ENCODE data around the gene SCUBE2.

SCUBE2 gene

GRCh38 chr11:9091044-9091922 lies at the start of gene SCUBE2:
Gene SCUBE2, minus strand, starts transcription at chr11:9091599. Its CDS starts 71 bp downstream, at chr11:9091528.
- no peak for DNase-seq (ENCODE audit: low read depth)
- peak within 1 kb of the TSS; percentile 53 for H3K4me3 ChIP-seq (ENCODE audit: low read depth, low read length)

GRCh38 chr11:9141186-9141585 lies 49.8 kb upstream of the SCUBE2 start:
- DNase-seq (ENCODE audit: low read depth): no peak
- no peak for TF ChIP-seq CTCF (conservative IDR thresholded peaks at IDR 0.05; ENCODE audit: low read depth, low read length)
- H3K4me3 ChIP-seq (ENCODE audit: low read depth, low read length): no peak overlapping the region

More at GRCh38 chr11:9091044-9091922, at the start of gene SCUBE2:
- no peak for TF ChIP-seq CTCF (conservative IDR thresholded peaks at IDR 0.05; ENCODE audit: low read depth, low read length)

GRCh38 chr11:9139628-9140357 lies 48.4 kb upstream of the SCUBE2 start:
- no peak for TF ChIP-seq CTCF (conservative IDR thresholded peaks at IDR 0.05; ENCODE audit: low read depth, low read length)
- no peak overlapping the region for H3K4me3 ChIP-seq (ENCODE audit: low read depth, low read length)
- DNase-seq (ENCODE audit: low read depth): no peak

GRCh38 chr11:9138612-9139579 lies 47.5 kb upstream of the SCUBE2 start:
- DNase-seq (ENCODE audit: low read depth): peak; percentile 86
- TF ChIP-seq CTCF (conservative IDR thresholded peaks at IDR 0.05; ENCODE audit: low read depth, low read length): no peak
- H3K4me3 ChIP-seq (ENCODE audit: low read depth, low read length): no peak overlapping the region

GRCh38 chr11:9138133-9138453 lies 46.7 kb upstream of the SCUBE2 start:
- TF ChIP-seq CTCF (conservative IDR thresholded peaks at IDR 0.05; ENCODE audit: low read depth, low read length): no peak
- no peak overlapping the region for H3K4me3 ChIP-seq (ENCODE audit: low read depth, low read length)
- no peak for DNase-seq (ENCODE audit: low read depth)

GRCh38 chr11:9137293-9138132 lies 46.1 kb upstream of the SCUBE2 start:
- peak; percentile 99 for TF ChIP-seq CTCF (conservative IDR thresholded peaks at IDR 0.05; ENCODE audit: low read depth, low read length)
- DNase-seq (ENCODE audit: low read depth): peak; percentile 84
- no peak overlapping the region for H3K4me3 ChIP-seq (ENCODE audit: low read depth, low read length)
